ENCODE measurements around the gene SLC9A9.

GRCh38 chr3:143850877-143851276 is 2.6 kb upstream of the SLC9A9 start:
- TF ChIP-seq CTCF (conservative IDR thresholded peaks at IDR 0.05; ENCODE audit: low read depth, low read length) (no peak), EZH2 (IDR thresholded peaks at IDR 0.05; ENCODE audit: borderline replicate concordance, low read depth, low read length, poor library complexity, severe bottlenecking) (no peak)
